ENCODE data around the gene CCDC187. TPM values are rescaled to one million over a fixed set of nuclear protein-coding genes. Genes with fewer than 3 reads are reported as not detected.

Gene CCDC187
- total RNA-seq, 4 donors from 2014 or later = 0.13 to 0.45 TPM; not detected in 2

DNA sequence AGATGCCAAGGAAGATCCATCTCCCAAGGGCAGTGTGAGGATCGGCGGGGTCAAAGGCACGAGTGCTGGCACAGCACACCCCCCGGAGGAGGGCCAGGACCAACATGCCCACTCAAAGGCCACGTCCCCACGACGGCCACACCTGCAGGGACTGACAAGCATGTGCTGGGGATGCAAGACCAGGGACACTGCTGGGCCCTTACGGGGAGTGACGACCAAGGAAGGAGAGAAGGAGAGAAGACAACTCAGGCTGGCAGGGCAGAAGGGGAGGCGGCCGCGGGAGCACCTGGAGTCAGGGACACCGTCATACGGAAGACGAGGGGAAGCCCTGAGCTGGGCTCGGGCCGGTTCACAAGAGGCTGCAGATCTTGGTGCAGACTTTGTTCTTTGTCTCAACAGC, 68.7 kb downstream of the CCDC187 start:
- WGBS = 94% methylated on average over 17 of the region's 17 CpGs
- Histone ChIP-seq H3K27ac (no peak overlapping the region), H3K27me3 (no peaks in the 10 kb centered on the region), H3K4me3 (no peak overlapping the region), H3K9me3 (no peaks in the 10 kb centered on the region), H3K36me3 (peaks cover 23% of the 10 kb centered on the region), H3K4me1 (peaks cover 15% of the 10 kb centered on the region)
- TF ChIP-seq, protein P1, sequence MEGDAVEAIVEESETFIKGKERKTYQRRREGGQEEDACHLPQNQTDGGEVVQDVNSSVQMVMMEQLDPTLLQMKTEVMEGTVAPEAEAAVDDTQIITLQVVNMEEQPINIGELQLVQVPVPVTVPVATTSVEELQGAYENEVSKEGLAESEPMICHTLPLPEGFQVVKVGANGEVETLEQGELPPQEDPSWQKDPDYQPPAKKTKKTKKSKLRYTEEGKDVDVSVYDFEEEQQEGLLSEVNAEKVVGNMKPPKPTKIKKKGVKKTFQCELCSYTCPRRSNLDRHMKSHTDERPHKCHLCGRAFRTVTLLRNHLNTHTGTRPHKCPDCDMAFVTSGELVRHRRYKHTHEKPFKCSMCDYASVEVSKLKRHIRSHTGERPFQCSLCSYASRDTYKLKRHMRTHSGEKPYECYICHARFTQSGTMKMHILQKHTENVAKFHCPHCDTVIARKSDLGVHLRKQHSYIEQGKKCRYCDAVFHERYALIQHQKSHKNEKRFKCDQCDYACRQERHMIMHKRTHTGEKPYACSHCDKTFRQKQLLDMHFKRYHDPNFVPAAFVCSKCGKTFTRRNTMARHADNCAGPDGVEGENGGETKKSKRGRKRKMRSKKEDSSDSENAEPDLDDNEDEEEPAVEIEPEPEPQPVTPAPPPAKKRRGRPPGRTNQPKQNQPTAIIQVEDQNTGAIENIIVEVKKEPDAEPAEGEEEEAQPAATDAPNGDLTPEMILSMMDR (IDR thresholded peaks at IDR 0.05) = no peak
- TF ChIP-seq POLR2AphosphoS5 (IDR thresholded peaks at IDR 0.05) = no peak
- no peak for TF ChIP-seq EP300 (IDR thresholded peaks at IDR 0.05)
- no peak for TF ChIP-seq POLR2A (IDR thresholded peaks at IDR 0.05)
- no peak for DNase-seq (ENCODE audit: low spot score in 2 of 2)

DNA sequence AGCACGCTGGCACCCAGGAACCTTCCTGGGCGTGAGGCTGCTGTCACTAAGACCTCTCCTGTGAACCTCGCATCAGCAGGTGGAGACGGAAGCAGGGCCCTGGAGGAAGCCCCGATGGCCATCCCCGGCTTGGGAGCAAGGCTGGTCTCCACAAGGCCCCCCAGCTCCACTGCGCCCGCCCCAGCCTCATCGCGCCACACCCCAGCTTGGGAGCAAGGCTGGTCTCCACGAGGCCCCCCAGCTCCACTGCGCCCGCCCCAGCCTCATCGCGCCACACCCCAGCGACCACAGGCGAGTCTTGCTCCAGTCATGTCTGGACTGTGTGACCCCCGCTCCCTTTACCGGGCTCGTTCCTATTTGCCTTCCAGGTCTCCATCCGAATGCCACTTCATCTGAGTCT, 69.3 kb downstream of the CCDC187 start:
- no peaks in the 10 kb centered on the region for H3K9me3 ChIP-seq
- no peak overlapping the region for H3K27ac ChIP-seq
- peaks cover 10% of the 10 kb centered on the region for H3K4me1 ChIP-seq
- no peak overlapping the region for H3K4me3 ChIP-seq
- TF ChIP-seq POLR2AphosphoS5 (IDR thresholded peaks at IDR 0.05) (no peak), EP300 (IDR thresholded peaks at IDR 0.05) (no peak), POLR2A (IDR thresholded peaks at IDR 0.05) (no peak)
- TF ChIP-seq, protein P1 (IDR thresholded peaks at IDR 0.05) = no peak
- no peak for DNase-seq (ENCODE audit: low spot score in 2 of 2)
- WGBS = 92% methylated on average over 21 of the region's 21 CpGs
- peaks cover 23% of the 10 kb centered on the region for H3K36me3 ChIP-seq
- no peaks in the 10 kb centered on the region for H3K27me3 ChIP-seq

DNA sequence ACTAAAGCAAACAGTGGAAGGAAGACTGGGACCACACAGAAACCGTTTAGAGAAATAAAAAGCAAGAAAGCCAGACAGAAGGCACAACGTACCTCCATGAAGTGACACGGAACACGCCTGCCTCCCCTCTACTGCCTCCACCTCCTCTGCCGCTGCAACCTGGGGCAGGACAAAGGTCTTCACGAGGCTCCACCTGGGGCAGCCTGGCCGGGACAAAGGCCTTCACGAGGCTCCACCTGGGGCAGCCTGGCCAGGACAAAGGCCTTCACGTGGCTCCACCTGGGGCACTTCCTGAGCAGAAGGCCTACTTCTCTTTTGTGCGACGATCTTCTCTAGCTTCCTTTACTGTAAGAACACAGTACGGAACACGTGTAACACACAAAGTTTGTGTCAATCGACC, 70.0 kb downstream of the CCDC187 start:
- TF ChIP-seq POLR2A (IDR thresholded peaks at IDR 0.05) (no peak), POLR2AphosphoS5 (IDR thresholded peaks at IDR 0.05) (no peak), EP300 (IDR thresholded peaks at IDR 0.05) (no peak)
- TF ChIP-seq, protein P1 (IDR thresholded peaks at IDR 0.05) = no peak
- 90% methylated on average over 13 of the region's 14 CpGs for WGBS
- H3K4me1 ChIP-seq = peaks cover 6% of the 10 kb centered on the region
- no peak overlapping the region for H3K27ac ChIP-seq
- H3K27me3 ChIP-seq = no peaks in the 10 kb centered on the region
- DNase-seq (ENCODE audit: low spot score in 2 of 2) = no peak
- no peaks in the 10 kb centered on the region for H3K9me3 ChIP-seq
- no peak overlapping the region for H3K4me3 ChIP-seq
- peaks cover 23% of the 10 kb centered on the region for H3K36me3 ChIP-seq

DNA sequence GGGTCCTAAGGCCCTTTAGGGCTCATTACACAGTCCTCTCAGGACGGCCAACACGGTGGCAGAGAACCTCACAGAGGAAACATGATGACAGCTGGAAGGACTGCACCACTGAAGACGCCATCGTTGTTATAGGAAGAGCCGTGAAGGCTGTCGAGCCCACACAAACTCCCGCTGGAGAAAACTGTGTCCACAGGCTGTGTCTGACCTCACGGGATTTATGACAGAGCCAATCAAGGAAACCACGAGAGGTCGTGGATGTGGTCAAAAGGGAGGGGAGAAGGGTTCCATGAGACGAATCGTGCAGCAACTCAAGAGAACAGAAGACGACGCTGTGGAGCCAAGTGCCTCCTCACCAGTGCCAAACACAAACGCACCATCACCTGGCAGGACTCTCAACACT, 70.5 kb downstream of the CCDC187 start:
- H3K4me3 ChIP-seq = no peak overlapping the region
- H3K4me1 ChIP-seq = peaks cover 3% of the 10 kb centered on the region
- H3K27ac ChIP-seq = no peak overlapping the region
- H3K36me3 ChIP-seq = peaks cover 23% of the 10 kb centered on the region
- TF ChIP-seq, protein P1 (IDR thresholded peaks at IDR 0.05) = no peak
- no peak for TF ChIP-seq POLR2A (IDR thresholded peaks at IDR 0.05)
- TF ChIP-seq POLR2AphosphoS5 (IDR thresholded peaks at IDR 0.05) = no peak
- no peak for TF ChIP-seq EP300 (IDR thresholded peaks at IDR 0.05)
- no peaks in the 10 kb centered on the region for H3K27me3 ChIP-seq
- 86% methylated on average over 15 of the region's 15 CpGs for WGBS
- no peaks in the 10 kb centered on the region for H3K9me3 ChIP-seq
- no peak for DNase-seq (ENCODE audit: low spot score in 2 of 2)

DNA sequence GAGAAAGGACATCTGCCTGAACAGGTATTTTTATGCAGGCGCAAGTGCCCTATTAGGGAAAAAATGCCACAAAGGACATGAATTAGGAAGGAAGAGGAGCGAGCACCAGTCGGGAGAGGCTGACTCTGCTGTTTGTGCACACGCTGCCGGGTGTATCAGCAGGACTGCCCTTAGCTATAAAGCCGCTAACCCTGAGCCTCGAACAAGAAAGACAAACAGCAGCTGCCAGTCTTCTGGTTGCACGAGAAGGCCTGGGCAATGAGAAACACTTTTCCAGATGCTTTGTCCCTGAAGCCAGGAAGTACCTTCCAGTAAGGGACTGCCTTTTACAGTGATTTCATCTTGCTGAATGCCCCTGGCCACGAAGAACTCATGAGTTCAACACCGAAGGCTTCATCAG, 70.9 kb downstream of the CCDC187 start:
- WGBS = 59% methylated on average over 10 of the region's 10 CpGs
- TF ChIP-seq POLR2AphosphoS5 (IDR thresholded peaks at IDR 0.05) (no peak), EP300 (IDR thresholded peaks at IDR 0.05) (no peak), POLR2A (IDR thresholded peaks at IDR 0.05) (no peak)
- TF ChIP-seq, protein P1 (IDR thresholded peaks at IDR 0.05) = no peak
- Histone ChIP-seq H3K27me3 (no peaks in the 10 kb centered on the region), H3K36me3 (peaks cover 23% of the 10 kb centered on the region), H3K4me1 (no peaks in the 10 kb centered on the region), H3K27ac (no peak overlapping the region), H3K4me3 (no peak overlapping the region), H3K9me3 (no peaks in the 10 kb centered on the region)
- no peak for DNase-seq (ENCODE audit: low spot score in 2 of 2)
